HCT116 (cell line): ENCODE data around the gene PC. TPM values are rescaled to one million over a fixed set of nuclear protein-coding genes. Genes with fewer than 3 reads are reported as not detected.

Experiments
- ATAC-seq: fragments of 200-7000 bp; cut with Tn5 transposase; 2 replicates; pipeline ENCODE4 v1.9.1; 2020; ENCODE audit warnings: mild to moderate bottlenecking, moderate library complexity
- BruUV-seq: library from RNA; stranded (reverse); fragments of 400-500 nt; replicated peaks from 2 replicates; lab custom pipeline; 2021; lab: Mats Ljungman, UMichigan
- CTCF ChIA-PET: fragments of 300-600 bp; sonication (Branson Sonifier 250); formaldehyde crosslinking; loops from one replicate; lab custom pipeline; 2021; ENCODE audit warnings: antibody characterized with exemption; lab: Charles Lee
- POLR2A ChIA-PET: fragments of 300-600, 350-600 bp; sonication (Branson Sonifier 250); formaldehyde crosslinking; loops from one replicate; lab custom pipeline; 2021; ENCODE audit warnings: antibody characterized with exemption; lab: Charles Lee
- RAD21 ChIA-PET, 2 experiments: fragments of 300-600 bp; sonication (Branson Sonifier 250); formaldehyde crosslinking; loops; one replicate each; lab custom pipeline; 2023; ENCODE audit warnings: low total read pairs in 2 of 2; ENCODE audit not compliant: uncharacterized antibody in 2 of 2, unreplicated experiment in 2 of 2, low non-redundant PET in 1 of 2; lab: Charles Lee
- DNase-seq: peaks from one replicate; pipeline ENCODE4 v3.0.0-alpha.2; 2010; ENCODE audit warnings: low read depth, low spot score
- H2AFZ ChIP-seq: fragments of 200-600 bp; shearing (Covaris generic), sonication (generic); 2 replicates; pipeline ENCODE4 v1.6.1; 2017; ENCODE audit warnings: low read depth, mixed run types, mixed read lengths, antibody characterized with exemption, low read length; ENCODE audit not compliant: poor library complexity, severe bottlenecking
- H3K27ac ChIP-seq: 2 replicates; pipeline ENCODE4 v1.5.1; 2012; ENCODE audit warnings: low read depth, low read length
- H3K27me3 ChIP-seq: fragments of 200-600 bp; sonication (generic); 2 replicates; pipeline ENCODE4 v1.6.1; 2016; ENCODE audit warnings: mixed run types, low read length, mixed read lengths; ENCODE audit not compliant: insufficient read depth
- H3K36me3 ChIP-seq, 2 experiments: fragments of 200-500 bp in 1 of 2; fragments of 200-600 bp in 1 of 2; sonication (Bioruptor generic) in 1 of 2; sonication (generic) in 1 of 2; 2 replicates each; pipeline versions ENCODE4 v1.5.1 to v1.6.1; 2014 to 2016; ENCODE audit warnings: low read length in 2 of 2, inconsistent platforms in 1 of 2, mixed read lengths in 1 of 2, mixed run types in 1 of 2; ENCODE audit not compliant: insufficient read depth in 2 of 2, control insufficient read depth in 1 of 2
- H3K4me1 ChIP-seq, 2 experiments: fragments of 200-600 bp in 1 of 2; sonication (generic) in 1 of 2; 2 replicates each; pipeline versions ENCODE4 v1.5.1 to v1.6.1; 2012 to 2017; ENCODE audit warnings: low read length in 2 of 2, inconsistent platforms in 1 of 2, mild to moderate bottlenecking in 1 of 2, mixed read lengths in 1 of 2, mixed run types in 1 of 2, moderate library complexity in 1 of 2; ENCODE audit not compliant: insufficient read depth in 2 of 2, control insufficient read depth in 1 of 2
- H3K4me2 ChIP-seq: fragments of 200-600 bp; sonication (generic); 2 replicates; pipeline ENCODE4 v1.6.1; 2017; ENCODE audit warnings: mixed run types, low read length, mixed read lengths
- H3K4me3 ChIP-seq, 2 experiments: fragments of 200-600 bp in 1 of 2; sonication (generic) in 1 of 2; replicated peaks in 1 of 2; 2 replicates each; pipeline ENCODE4 v1.5.1; 2011 to 2016; ENCODE audit warnings: low read length in 2 of 2, control low read depth in 1 of 2, low read depth in 1 of 2, mild to moderate bottlenecking in 1 of 2, mixed read lengths in 1 of 2, mixed run types in 1 of 2
- H3K79me2 ChIP-seq: fragments of 200-600 bp; sonication (generic); 2 replicates; pipeline ENCODE4 v1.6.1; 2017; ENCODE audit warnings: mild to moderate bottlenecking, mixed run types, low read length, moderate library complexity, mixed read lengths; ENCODE audit not compliant: insufficient read depth
- H3K9ac ChIP-seq: fragments of 200-600 bp; sonication (generic); 2 replicates; pipeline ENCODE4 v1.6.1; 2016; ENCODE audit warnings: low read length, mixed read lengths
- H3K9me2 ChIP-seq: fragments of 200-600 bp; sonication (generic), shearing (Covaris generic); 2 replicates; pipeline ENCODE4 v1.6.1; 2017; ENCODE audit warnings: mixed run types, mild to moderate bottlenecking, moderate library complexity; ENCODE audit not compliant: insufficient read depth
- H3K9me3 ChIP-seq, 2 experiments: fragments of 200-500 bp in 1 of 2; fragments of 200-600 bp in 1 of 2; sonication (Bioruptor generic) in 1 of 2; sonication (generic) in 1 of 2; 2 replicates each; pipeline ENCODE4 v1.6.1; 2014 to 2017; ENCODE audit warnings: low read length in 2 of 2, mixed read lengths in 2 of 2, inconsistent platforms in 1 of 2, low read depth in 1 of 2, mild to moderate bottlenecking in 1 of 2, mixed run types in 1 of 2, moderate library complexity in 1 of 2; ENCODE audit not compliant: control insufficient read depth in 1 of 2, insufficient read depth in 1 of 2
- H4K20me1 ChIP-seq: fragments of 200-600 bp; sonication (generic), shearing (Covaris generic); 2 replicates; pipeline ENCODE4 v1.6.1; 2017; ENCODE audit warnings: mixed run types, mild to moderate bottlenecking, moderate library complexity; ENCODE audit not compliant: insufficient read depth
- FOSL1 ChIP-seq: IDR thresholded peaks from 2 replicates; pipeline ENCODE4 v1.6.1; 2012; ENCODE audit warnings: low read depth
- POLR2AphosphoS5 ChIP-seq: IDR thresholded peaks from 2 replicates; pipeline ENCODE4 v1.6.1; 2011; ENCODE audit warnings: mild to moderate bottlenecking, low read depth, low read length, moderate library complexity
- intact Hi-C: fragments of 100-400 bp; cut with micrococcal nuclease; formaldehyde crosslinking; loops from 2 replicates; pipeline ENCODE4 v1.10.0; 2022
- total RNA-seq: library from RNA; stranded (reverse); gene quantifications from one replicate; pipeline ENCODE4 v1.2.1, GENCODE V29; 2021; ENCODE audit not compliant: unreplicated experiment
- TF ChIP-seq, protein P1 (sequence below), 3 experiments: fragments of 200-600 bp in 1 of 3; sonication (generic) in 1 of 3; IDR thresholded peaks in 2 of 3; conservative IDR thresholded peaks in 1 of 3; 2 replicates each; pipeline ENCODE4 v1.5.1; 2012 to 2017; ENCODE audit warnings: low read depth in 2 of 3, low read length in 2 of 3, antibody characterized with exemption in 1 of 3, borderline replicate concordance in 1 of 3, control low read depth in 1 of 3, mild to moderate bottlenecking in 1 of 3, mixed read lengths in 1 of 3, mixed run types in 1 of 3, moderate library complexity in 1 of 3; ENCODE audit not compliant: insufficient read depth in 1 of 3
- TF ChIP-seq, protein P2 (sequence below): IDR thresholded peaks from 2 replicates; pipeline ENCODE4 v1.6.1; 2012

PC gene
- total RNA-seq, 1 experiment from 2014 or later, result 24.1 TPM

DNA sequence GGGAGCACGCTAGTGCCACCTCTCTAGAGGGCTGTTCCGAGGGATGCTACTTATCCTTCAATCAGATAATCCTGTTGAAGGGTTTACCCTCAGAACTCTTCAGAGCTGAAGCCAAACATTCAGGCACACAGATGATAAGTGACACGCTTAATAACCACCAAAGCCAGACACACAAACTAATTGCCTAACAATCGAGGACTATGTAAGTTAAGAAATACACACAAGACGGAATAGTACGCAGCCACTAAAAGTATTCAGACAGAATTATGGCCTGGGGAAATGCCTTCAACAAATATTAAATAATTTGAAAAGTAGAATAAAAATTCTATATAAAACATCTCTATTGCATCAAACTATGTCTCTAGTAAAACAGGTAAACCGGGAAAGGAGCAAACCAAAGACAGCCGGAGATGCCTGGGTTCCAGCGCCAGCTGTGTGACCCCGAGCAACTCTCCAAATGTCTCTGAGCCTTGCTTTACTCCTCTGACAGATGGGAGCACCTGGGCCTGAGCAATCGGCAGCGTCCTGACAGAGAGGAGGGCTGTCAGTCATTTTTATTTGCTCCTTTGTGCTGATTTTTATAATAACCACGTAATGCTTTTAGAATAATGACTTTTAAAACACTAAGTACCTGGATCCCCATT is 90.0 kb downstream of the PC start:
- no peaks in the 10 kb centered on the region for H4K20me1 ChIP-seq
- RAD21 ChIA-PET, result no interaction called here
- H3K27me3 ChIP-seq, result no peaks in the 10 kb centered on the region
- H3K4me3 ChIP-seq, result no peak overlapping the region
- H3K4me1 ChIP-seq, result peaks cover 7 to 23% of the 10 kb centered on the region in 2 experiments; a peak in 3 of 4 replicates
- no peak overlapping the region for H2AFZ ChIP-seq
- peak; percentile 23 for ATAC-seq
- no peaks in the 10 kb centered on the region; a peak in 1 of 4 replicates for H3K36me3 ChIP-seq
- POLR2A ChIA-PET, result no interaction called here
- TF ChIP-seq FOSL1, result no peak
- 0 out of 2 replicates have a peak, but pooled peaks have one; percentile 4 for TF ChIP-seq POLR2AphosphoS5
- TF ChIP-seq, all 23 proteins: peak for 1
- BruUV-seq, result TSS peak; percentile 75
- peak overlapping the region; percentile 60 for H3K4me2 ChIP-seq
- H3K9me2 ChIP-seq, result no peaks in the 10 kb centered on the region
- intact Hi-C loops, result no loop called here
- DNase-seq, result no peak
- no peaks in the 10 kb centered on the region for H3K79me2 ChIP-seq
- no peaks in the 10 kb centered on the region for H3K9me3 ChIP-seq
- H3K27ac ChIP-seq, result no peak overlapping the region
- no peak overlapping the region for H3K9ac ChIP-seq
- CTCF ChIA-PET, result interaction anchor here (0.5 to 1.8 kb wide), 3 partner anchors 10 to 108 kb away, joined by 3 to 8 read pairs (median 5); no protein-coding TSS in a partner anchor

DNA sequence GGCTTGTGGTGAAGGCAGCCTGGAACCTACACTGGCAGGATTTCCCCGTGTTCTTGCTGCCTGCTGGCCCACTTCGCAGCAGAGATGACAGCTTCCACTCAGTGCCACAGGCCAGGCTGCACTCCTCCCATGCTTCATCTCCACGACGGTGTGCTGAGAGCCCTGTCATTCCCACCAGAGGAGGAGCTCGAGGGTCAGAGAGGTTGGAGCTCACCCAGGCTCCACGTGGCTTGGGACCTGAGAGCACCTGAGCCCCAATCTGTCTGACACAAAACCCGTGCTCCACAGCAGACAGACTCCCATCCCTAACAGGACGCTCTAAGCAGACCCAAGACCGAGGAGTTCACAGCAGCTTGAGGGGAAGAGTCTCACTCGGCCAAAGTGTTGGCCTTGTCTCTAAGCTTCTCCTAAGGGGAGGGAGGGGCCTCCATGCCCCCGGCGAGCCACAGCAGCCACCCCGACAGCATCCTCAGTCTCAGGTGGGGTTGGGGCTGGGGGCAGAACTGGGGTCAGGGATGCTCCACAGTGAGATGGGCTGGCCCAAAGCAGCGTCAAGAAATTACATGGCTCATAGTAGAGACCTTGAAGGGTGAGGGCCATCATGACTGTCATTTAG is 90.7 kb downstream of the PC start:
- ATAC-seq (peak; percentile 48), DNase-seq (no peak)
- no peak overlapping the region for H3K4me3 ChIP-seq
- no peaks in the 10 kb centered on the region for H3K27me3 ChIP-seq
- RAD21 ChIA-PET, result no interaction called here
- BruUV-seq, result no TSS peak
- TF ChIP-seq POLR2AphosphoS5, result no peak
- TF ChIP-seq, protein P1, sequence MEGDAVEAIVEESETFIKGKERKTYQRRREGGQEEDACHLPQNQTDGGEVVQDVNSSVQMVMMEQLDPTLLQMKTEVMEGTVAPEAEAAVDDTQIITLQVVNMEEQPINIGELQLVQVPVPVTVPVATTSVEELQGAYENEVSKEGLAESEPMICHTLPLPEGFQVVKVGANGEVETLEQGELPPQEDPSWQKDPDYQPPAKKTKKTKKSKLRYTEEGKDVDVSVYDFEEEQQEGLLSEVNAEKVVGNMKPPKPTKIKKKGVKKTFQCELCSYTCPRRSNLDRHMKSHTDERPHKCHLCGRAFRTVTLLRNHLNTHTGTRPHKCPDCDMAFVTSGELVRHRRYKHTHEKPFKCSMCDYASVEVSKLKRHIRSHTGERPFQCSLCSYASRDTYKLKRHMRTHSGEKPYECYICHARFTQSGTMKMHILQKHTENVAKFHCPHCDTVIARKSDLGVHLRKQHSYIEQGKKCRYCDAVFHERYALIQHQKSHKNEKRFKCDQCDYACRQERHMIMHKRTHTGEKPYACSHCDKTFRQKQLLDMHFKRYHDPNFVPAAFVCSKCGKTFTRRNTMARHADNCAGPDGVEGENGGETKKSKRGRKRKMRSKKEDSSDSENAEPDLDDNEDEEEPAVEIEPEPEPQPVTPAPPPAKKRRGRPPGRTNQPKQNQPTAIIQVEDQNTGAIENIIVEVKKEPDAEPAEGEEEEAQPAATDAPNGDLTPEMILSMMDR (IDR thresholded peaks at IDR 0.05 in 2 of 3, conservative IDR thresholded peaks at IDR 0.05 in 1 of 3; ENCODE audit: borderline replicate concordance in 1 of 3, insufficient read depth in 1 of 3, low read depth in 2 of 3, low read length in 2 of 3), result peak in 2 of 3 experiments; percentile 18 to 36; a peak in 1 of 6 replicates
- TF ChIP-seq, protein P2, sequence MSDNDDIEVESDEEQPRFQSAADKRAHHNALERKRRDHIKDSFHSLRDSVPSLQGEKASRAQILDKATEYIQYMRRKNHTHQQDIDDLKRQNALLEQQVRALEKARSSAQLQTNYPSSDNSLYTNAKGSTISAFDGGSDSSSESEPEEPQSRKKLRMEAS, result peak; percentile 63
- no peaks in the 10 kb centered on the region; a peak in 1 of 4 replicates for H3K36me3 ChIP-seq
- H4K20me1 ChIP-seq, result no peaks in the 10 kb centered on the region
- intact Hi-C loops, result no loop called here
- no peak overlapping the region for H3K9ac ChIP-seq
- no peaks in the 10 kb centered on the region for H3K79me2 ChIP-seq
- H2AFZ ChIP-seq, result no peak overlapping the region
- no peaks in the 10 kb centered on the region for H3K9me2 ChIP-seq
- H3K4me1 ChIP-seq, result peaks cover 7 to 23% of the 10 kb centered on the region in 2 experiments; a peak in 3 of 4 replicates
- H3K4me2 ChIP-seq, result no peak overlapping the region
- no peaks in the 10 kb centered on the region for H3K9me3 ChIP-seq
- CTCF ChIA-PET, result interaction anchor here (0.5 to 1.8 kb wide), 3 partner anchors 11 to 107 kb away, joined by 3 to 8 read pairs (median 5); no protein-coding TSS in a partner anchor
- POLR2A ChIA-PET, result interaction anchor here (0.9 kb wide), 1 partner anchor 11 kb away, joined by 4 read pairs; no protein-coding TSS in a partner anchor
- H3K27ac ChIP-seq, result no peak overlapping the region
